HL-60/S4 treated with retinoic acid at 250 ng/mL for 4 days and 3 days (cell line): ENCODE data around the gene KIF5B.
"Not testable (repeated sequence)": the region's sequence is repeated elsewhere in the genome, so short reads cannot be mapped to it uniquely, and the experiment has no call there.

Source experiments
- in situ Hi-C: fragments of 300-500 bp; cut with MboI; formaldehyde crosslinking; loops from 2 replicates; pipeline ENCODE4 v1.7.0; 2022; ENCODE audit warnings: low sequenced_read_pairs

The KIF5B gene

DNA sequence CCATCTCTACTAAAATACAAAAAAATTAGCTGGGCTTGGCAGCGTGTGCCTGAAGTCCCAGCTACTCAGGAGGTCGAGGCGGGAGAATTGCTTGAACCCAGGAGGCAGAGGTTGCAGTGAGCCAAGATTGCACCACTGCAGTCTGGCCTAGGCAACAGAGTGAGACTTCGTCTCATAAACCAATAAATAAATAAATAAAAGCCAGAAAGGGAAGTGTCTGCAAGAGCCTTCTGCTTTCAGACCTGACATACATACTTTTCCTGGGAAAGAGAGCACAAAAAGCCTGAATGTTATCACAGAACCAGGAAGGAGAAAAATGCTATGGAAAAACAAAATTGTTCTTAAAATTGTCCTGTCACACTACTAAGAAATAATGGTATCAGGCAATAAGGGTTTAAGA lies 4.1 kb upstream of the KIF5B start:
- in situ Hi-C loops = no loop called here

DNA sequence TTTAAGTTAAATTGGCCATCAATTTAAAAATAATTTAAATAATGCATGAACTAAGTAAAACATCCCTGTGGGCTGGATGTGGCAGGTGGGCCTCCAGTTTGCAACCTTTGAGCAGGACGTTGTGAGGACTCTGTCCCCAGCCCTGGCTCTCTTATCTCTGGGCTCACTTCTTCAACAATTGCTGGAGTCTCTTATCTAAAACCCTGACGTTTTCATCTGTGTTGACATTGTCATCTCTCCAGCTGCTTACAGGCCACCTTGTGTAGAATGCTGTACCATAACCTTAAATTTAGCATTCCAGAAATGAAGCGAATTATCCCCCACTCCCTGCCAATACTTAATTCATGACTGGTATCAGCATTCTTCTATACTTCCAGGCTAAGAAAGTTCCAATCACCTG lies 3.2 kb upstream of the KIF5B start:
- in situ Hi-C loops = no loop called here

DNA sequence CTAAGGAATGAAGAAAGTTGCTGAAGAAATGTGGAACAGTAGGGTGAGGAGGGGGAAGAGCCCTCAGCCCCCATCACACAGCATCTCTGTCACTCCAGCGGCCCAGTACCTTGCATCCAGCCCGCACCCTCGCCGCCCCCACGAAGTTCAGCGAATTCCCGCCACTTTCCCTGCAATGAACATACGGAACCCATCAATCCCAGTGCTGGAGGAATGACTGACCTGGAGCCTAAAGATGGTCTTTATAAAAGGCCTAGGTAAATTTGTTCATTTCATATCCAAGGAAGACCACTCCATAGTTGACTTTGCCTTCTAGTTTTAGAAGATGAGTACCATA lies 779 bp upstream of the KIF5B start:
- in situ Hi-C loops = no loop called here

DNA sequence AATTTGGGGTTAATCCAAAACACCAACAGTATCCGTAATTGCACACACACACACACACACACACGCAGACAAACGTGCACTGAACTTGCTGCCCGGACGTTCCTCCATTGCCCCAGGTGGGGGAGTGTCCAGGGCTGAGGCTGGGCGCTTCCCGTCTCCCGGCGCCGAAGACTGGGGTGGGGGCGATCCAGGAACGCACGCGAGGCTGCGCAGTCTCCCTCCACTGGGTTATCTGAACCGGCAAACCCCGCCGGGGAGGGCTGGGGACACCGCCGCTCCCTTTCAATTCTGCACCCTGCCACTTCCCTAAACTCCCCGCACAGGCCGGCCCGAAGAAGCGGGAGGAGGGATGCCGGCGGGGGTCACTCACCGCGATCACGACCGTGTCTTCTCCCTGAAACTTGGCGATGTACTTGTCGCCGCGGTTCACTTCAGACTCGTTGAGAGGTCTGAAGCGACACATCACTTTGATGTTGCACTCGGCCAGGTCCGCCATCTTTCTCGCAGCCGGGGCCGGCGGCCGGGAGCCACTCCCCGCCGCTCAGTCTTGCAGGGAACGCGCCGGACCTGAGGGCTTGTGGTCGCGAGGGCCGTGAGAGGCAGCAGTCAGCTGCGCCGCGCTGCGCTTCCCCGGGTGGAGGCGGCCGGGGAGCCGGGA lies 618 bp downstream of the KIF5B start:
- in situ Hi-C loops = no loop called here

DNA sequence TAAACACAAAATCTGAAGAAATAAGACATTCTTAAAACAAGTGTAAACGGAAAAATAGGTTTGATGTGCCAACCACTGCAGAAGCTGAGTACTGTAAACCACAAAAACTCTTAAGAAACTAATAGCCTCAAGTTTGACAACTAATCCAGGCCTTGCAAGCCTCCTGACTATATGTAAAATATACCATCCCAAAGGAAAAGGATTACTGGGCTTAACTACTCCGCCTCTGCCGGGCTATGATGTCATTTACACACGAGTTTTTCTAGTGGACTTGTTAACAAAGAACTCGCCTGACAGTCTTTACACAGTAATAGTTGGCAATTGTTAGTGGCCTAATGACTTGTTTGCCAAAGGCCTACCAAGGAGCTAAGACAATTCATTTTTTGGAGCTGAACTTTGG lies 2.1 kb downstream of the KIF5B start:
- in situ Hi-C loops = no loop called here

DNA sequence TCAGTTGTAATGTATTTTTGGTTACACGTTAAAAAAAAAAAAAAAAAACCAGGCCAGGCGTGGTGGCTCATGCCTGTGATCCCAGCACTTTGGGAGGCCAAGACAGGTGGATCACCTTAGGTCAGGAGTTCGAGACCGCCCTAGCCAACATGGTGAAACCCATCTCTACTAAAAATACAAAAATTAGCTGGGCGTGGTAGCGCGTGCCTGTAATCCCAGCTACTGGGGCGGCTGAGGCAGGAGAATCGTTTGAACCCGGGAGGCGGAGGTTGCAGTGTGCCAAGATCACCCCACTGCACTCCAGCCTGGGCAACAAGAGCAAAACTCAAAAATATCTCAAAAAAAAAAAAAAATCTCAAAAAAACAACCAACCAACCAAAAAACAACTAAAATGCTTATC lies 2.8 kb downstream of the KIF5B start:
- in situ Hi-C loops = not testable (repeated sequence)

DNA sequence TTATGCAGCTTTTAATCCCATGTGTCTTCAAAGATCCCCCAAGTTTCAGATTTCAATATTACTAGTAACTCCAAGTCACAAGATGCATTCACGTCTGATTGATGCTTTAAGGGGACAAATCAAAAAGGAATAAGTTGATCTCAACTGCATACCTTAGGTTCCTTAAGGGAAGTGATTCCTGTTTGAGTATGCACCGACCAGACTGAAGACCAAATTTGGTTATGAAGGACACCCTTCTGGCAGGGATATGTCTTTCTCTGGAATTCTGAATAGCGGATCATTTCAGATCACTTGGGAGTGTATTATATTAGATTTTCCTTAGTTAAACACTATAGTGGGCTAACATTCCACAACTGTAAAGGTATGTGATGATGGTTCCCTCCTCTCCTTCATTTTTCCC lies 4.3 kb downstream of the KIF5B start:
- in situ Hi-C loops = no loop called here

DNA sequence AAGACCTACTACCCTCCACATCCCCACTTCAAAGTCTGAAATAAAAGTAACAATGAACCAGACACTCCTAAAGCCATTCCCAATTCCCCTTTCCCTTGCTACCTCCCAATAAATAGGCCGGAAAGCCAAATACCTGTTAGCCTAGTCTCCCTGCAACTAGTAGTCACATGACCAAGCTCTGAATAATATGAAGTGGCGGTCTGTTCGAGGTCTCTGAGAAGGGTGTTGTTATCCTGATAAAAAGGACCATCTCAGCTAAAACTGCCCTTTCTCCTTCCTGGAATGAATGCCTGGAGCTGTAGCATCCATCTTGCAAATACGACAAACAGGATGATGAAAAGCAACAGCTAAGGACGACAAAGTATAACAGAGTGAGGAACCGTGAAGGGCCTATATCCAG lies 6.0 kb downstream of the KIF5B start:
- in situ Hi-C loops = no loop called here

DNA sequence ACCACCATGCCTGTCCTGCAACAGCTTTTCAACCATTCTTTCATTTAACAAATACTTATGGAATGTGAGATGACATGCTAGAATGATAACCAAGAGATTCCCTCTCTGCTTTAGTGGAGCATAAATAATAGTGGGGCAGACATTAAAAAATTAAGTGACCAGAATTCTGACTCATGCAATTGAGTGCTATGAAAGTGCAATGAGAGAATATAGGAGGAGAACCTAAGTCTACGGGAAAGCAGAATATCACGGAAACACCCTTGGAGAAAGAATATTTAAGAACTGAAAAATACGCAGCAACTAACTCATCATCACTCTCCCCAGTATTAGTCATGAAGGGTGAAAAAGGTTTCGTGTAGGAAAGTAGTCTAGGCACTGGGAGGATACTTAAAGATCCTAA lies 7.1 kb downstream of the KIF5B start:
- in situ Hi-C loops = no loop called here

DNA sequence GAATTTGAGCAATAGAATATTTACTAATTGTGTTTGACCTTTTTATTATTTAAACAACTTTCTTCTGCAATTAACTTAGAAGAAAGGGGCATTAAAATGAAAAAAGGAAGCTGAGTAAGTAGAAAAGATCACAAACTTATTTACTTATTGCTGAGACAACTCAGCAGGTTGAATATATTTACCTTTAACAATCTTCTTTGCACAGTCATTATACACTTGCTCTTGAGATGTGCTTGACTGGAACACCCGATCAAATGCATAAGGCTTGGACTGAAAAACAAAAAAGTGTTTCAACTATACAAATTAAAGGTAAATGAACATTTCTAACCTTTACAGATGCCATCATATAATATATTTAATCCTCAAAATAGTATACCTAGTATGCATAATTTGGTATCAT lies 7.9 kb downstream of the KIF5B start:
- in situ Hi-C loops = no loop called here

DNA sequence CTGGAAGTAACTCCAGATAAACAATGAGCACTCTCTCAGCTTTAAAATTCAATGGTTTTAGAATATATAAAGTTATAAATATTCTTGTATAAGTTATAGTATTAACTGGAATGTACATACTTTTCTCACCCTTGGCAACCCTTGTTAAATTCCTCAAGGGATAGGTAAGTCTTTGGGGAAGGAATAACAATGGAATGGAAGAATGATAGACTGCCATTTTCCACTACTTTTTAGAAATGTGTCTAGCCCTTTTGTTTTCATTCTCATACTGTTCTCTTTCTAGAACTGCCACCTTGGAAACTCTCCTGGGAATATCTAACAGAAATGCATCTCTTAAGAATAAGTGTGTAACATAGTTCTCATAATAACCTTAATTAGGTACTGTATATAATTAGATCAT lies 8.3 kb downstream of the KIF5B start:
- in situ Hi-C loops = no loop called here

DNA sequence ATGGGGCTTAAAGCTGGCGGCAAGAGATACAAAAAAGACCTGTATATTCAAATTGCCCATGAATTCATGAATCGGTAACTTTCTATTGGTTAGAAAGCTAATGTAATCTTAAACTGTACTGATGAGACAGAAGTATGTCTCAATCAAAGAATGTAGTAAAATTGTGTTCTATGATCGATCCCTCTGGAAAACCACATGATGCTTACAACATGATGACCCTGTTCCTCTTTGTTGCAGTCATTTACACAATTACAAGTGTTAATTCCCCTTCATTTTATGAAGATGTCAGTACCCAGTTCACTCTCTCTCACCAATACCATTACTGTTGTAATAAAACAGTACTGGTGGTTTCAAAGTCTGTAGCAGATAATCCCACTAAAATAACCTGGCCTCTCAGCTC lies 10.1 kb downstream of the KIF5B start:
- in situ Hi-C loops = no loop called here

DNA sequence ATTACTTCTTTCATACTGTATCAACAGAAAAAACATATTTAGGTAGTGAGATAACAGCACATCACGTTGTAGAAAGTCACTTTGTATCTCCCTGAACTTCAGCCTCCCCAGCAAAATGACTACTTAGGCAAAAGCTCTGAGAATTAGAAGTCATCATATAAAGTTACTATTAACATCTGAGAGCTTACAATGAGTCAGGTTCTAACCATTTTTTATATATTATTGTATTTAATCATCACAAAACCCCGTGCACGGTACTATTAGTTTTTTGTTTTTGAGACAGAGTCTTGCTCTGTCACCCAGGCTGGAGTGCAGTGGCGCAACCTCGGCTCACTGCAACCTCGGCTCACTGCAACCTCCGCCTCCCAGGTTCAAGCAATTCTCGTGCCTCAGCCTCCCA lies 13.5 kb downstream of the KIF5B start:
- in situ Hi-C loops = not testable (repeated sequence)

DNA sequence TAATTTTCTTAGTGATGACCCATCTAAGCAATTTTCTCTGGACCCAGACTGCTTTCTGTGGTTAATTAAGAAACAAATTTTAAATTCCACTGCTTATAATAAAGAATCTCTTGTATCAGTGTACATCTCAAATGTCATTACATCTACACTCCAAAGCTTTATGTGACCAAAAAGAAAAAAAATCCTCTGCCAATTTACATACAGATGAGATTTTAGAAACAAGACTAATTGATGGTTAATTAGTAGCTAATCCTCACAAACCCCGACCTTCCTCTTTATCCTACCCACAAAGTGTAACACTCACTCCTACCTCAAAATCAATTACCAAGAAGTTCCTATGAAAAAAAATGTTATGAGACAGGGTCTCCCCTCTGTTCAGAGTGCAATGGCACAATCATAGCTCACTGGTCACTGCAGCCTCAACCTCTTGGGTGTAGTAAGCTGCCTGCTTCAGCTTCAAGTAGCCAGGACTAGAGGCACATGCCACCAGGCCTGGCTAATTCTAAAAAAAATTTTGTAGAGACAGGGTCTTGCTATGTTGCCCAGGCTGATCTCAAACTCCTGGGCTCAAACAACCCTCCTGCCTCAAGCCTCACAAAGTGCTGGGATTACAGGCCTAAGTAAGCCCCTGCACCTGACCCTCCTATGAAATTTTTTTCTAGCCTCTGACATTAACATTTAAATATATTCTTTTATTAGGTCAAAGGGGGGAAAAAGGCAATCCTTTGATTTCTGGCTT lies 14.8 kb downstream of the KIF5B start:
- in situ Hi-C loops = no loop called here

DNA sequence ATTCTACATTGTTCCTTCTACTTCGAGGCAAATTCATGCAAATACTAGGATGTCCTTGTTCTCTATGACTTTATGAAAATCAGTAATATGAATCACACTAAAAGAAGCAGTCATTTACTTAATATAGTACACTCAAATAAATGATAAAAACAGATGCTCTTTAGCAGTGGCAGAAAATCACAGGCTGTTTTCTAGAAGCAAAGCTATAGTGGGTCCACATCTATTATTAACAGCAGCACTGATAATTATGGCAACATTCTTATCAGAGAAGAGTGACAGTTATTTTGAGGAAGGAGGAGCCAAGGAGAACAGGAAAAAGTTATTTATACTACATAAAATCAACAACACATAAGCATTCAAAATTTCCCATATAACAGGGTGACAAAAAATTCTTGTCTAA lies 16.5 kb downstream of the KIF5B start:
- in situ Hi-C loops = no loop called here

DNA sequence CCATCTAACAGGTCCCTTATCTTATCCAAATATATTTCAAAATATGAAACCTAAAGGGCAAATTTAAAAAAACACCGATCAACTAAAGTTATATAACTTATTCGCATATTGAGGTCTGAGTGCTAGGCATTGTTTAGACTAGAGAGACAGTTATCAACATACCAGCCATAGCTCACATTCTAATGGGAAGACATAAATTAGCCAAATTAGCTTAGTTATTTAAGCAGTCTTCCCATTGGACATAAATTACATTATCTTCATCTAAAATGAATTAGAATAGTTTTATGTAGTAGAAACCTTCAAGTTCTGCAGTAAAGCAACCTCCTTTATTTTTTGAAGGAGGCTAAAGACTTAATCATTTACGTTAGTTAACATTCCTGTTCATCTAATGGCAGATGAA lies 17.4 kb downstream of the KIF5B start:
- in situ Hi-C loops = no loop called here

DNA sequence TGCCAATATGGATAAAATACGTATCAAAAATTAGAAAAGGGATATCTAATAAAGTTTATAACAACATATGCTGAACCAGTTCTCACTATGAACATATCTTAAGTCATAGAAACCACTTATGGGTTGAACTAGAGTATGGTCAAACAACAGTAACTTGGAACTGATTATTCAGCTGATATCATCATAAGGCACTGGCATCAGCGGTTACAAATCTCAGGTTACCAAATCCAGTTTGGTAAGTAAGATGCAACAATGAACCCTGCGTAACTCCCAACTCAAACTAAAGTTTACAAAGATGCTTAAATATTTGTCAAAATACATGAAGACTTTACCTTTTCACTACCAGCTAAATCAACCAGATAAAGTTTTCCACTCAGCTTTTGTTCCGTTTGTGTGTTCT lies 19.3 kb downstream of the KIF5B start:
- in situ Hi-C loops = no loop called here

DNA sequence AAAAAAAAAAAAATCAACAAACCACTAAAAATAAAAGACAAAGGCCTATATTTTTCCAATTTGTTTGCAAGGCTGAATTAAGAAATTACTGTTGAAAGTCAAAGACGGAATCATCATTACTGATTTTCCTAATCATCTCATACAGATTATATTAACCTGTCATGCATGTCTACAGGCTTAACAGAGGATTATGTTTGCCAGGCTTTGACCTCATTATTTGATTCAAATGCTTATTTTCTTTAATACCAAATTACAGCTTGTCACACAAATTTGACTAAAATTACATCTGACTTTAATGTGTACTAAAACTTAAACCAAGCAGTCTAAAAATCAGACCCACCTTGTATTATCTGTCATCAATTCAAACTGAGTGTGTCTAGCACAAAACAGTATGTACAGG lies 21.2 kb downstream of the KIF5B start:
- in situ Hi-C loops = no loop called here

DNA sequence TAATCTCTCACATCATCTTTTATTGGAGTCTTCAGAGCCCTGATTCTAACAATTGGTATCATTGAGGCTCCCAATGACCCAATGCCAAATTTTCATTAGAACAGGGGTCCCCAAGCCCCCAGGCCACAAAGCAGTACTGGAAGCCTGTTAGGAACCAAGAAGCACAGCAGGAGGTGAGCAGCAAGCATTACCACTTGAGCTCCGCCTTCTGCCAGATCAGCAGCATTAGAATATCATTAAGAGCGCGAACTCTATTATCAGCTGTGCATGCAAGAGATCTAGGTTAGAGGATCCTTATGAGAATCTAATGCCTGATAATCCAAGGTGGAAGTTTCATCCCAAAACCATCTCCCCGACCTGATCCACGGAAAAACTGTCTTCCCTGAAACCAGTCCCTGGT lies 23.1 kb downstream of the KIF5B start:
- in situ Hi-C loops = no loop called here

DNA sequence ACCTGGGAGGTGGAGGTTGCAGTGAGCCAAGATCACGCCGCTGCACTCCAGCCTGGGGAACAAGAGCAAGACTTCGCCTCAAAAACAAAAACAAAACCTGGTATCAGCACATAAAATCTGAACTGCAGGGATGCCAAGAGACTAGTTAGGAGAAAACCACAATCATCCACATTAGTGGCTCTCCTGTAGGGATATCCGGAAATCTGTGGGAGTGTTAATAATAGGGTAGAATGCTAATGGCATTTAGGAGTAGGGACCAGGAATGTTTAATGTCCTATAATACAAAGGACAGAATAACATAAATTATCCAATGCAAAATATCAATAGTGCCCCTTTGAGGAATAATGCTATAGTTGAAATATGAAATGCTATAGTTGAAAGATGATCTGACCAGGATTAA lies 24.3 kb downstream of the KIF5B start:
- in situ Hi-C loops = no loop called here

DNA sequence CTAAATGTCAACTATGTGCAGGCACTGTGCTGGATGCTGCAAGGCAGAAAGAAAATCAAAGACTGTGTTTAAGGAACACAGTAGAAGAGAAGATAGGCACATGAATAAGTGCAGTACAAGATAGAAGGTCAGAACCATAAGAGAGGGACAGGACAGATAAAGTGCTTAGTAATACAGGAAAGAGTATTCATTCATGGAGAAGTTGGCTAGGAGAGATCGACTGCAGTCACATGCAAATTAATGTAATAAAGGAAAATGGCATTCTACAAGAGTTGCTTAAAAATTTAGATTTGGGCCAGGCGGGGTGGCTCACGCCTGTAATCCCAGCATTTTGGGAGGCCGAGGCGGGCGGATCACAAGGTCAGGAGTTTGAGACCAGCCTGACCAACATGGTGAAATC lies 24.8 kb downstream of the KIF5B start:
- in situ Hi-C loops = no loop called here

DNA sequence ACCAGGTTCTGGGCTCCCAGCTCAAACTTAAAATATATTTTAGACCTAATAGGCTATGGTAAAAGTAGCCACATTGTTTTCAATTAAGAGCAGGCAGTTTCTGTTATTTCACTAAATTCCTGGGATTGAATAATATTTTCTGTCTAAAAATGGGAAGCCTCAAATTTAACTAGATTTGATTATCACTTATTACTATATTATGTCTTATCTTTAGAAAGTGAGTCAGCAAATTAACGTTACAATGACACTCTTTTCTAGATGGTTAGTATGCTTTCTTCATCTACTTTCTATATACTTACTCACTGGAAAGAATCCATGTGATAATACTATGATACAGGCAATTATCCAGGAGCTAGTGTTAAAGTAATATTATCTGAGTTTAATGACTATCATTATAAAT lies 27.5 kb downstream of the KIF5B start:
- in situ Hi-C loops = no loop called here

DNA sequence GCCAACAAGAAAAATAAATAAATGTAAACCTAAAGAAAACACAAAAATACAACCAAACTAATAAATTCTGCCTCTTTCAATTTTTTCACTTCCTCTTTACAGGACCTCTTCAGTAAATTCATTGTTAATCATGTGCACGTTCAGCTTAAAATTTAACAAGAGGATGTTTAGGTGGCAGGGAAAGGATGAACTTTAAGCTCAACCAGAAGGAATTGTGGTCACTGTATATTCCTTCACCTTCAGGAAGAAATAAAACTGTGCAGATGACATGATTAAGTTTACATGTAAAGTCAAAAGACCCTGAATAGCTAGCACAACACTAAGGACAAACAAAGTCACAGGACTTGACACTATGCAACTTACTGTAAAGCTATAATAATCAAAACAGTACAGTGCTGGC lies 33.0 kb downstream of the KIF5B start:
- in situ Hi-C loops = loop anchor here (25.0 kb wide), 1 partner anchor 161 kb away; no protein-coding TSS in a partner anchor
